MG63 (cell line): ENCODE data around the gene DUSP22. TPM values are rescaled to one million over a fixed set of nuclear protein-coding genes. Genes with fewer than 3 reads are reported as not detected.
"Not testable (repeated sequence)": the region's sequence is repeated elsewhere in the genome, so short reads cannot be mapped to it uniquely, and the experiment has no call there.

Source experiments
- DNase-seq: peaks from one replicate; pipeline ENCODE4 v3.0.0-alpha.2; 2020
- H3K27me3 ChIP-seq: fragments of 250-450 bp; sonication (Bioruptor Pico); 2 replicates; pipeline ENCODE4 v1.5.1; 2020; ENCODE audit warnings: mild to moderate bottlenecking, moderate library complexity
- H3K36me3 ChIP-seq: fragments of 250-450 bp; sonication (Bioruptor Pico); 2 replicates; pipeline ENCODE4 v1.5.1; 2020; ENCODE audit warnings: mild to moderate bottlenecking, moderate library complexity
- H3K4me3 ChIP-seq: fragments of 250-450 bp; sonication (Bioruptor Pico); 2 replicates; pipeline ENCODE4 v1.5.1; 2020; ENCODE audit warnings: mild to moderate bottlenecking, moderate library complexity
- H3K9me3 ChIP-seq: fragments of 250-450 bp; sonication (Bioruptor Pico); 2 replicates; pipeline ENCODE4 v1.5.1; 2020; ENCODE audit warnings: mild to moderate bottlenecking, moderate library complexity
- total RNA-seq: library from RNA; depleted of rRNA; stranded (reverse); fragments of >200 nt; shearing (Covaris generic); gene quantifications from 2 replicates; pipeline ENCODE4 v1.2.3, GENCODE V29; 2014; ENCODE audit warnings: low replicate concordance

Gene DUSP22
- total RNA-seq, 1 experiment from 2014 or later = 4.5 TPM

- no peak overlapping the region for H3K4me3 ChIP-seq
- H3K36me3 ChIP-seq = no peaks in the 10 kb centered on the region
- peaks cover 29% of the 10 kb centered on the region for H3K27me3 ChIP-seq
- no peak for DNase-seq
- peaks cover 5% of the 10 kb centered on the region for H3K9me3 ChIP-seq
These were observed 75.1 kb downstream of the DUSP22 start for GRCh38 chr6:367298-367794.

GRCh38 chr6:367891-368630 lies 75.8 kb downstream of the DUSP22 start:
- Histone ChIP-seq H3K36me3 (no peaks in the 10 kb centered on the region), H3K9me3 (peaks cover 5% of the 10 kb centered on the region), H3K4me3 (no peak overlapping the region), H3K27me3 (peaks cover 36% of the 10 kb centered on the region)
- no peak for DNase-seq

- H3K36me3 ChIP-seq = no peaks in the 10 kb centered on the region
- H3K9me3 ChIP-seq = no peaks in the 10 kb centered on the region
- DNase-seq = no peak
- H3K27me3 ChIP-seq = peaks cover 45% of the 10 kb centered on the region
- no peak overlapping the region for H3K4me3 ChIP-seq
These were observed 77.5 kb downstream of the DUSP22 start for GRCh38 chr6:369559-370431.

- no peak for DNase-seq
- Histone ChIP-seq H3K4me3 (no peak overlapping the region), H3K36me3 (no peaks in the 10 kb centered on the region), H3K27me3 (peaks cover 46% of the 10 kb centered on the region), H3K9me3 (no peaks in the 10 kb centered on the region)
These were observed 78.3 kb downstream of the DUSP22 start for GRCh38 chr6:370555-370954.

- not testable (repeated sequence) for H3K36me3 ChIP-seq, H3K4me3 ChIP-seq, H3K9me3 ChIP-seq, DNase-seq
- peaks cover 33% of the 10 kb centered on the region for H3K27me3 ChIP-seq
These were observed 79.6 kb downstream of the DUSP22 start for GRCh38 chr6:371851-372250.

GRCh38 chr6:372336-372911 lies 80.1 kb downstream of the DUSP22 start:
- peaks cover 29% of the 10 kb centered on the region for H3K27me3 ChIP-seq
- no peaks in the 10 kb centered on the region for H3K9me3 ChIP-seq
- H3K4me3 ChIP-seq = no peak overlapping the region
- DNase-seq = no peak
- no peaks in the 10 kb centered on the region for H3K36me3 ChIP-seq

- Histone ChIP-seq H3K27me3 (peaks cover 29% of the 10 kb centered on the region), H3K36me3 (no peaks in the 10 kb centered on the region), H3K9me3 (no peaks in the 10 kb centered on the region; the same call in 1 of the 2 replicates), H3K4me3 (no peak overlapping the region)
- no peak for DNase-seq
These were observed 80.7 kb downstream of the DUSP22 start for GRCh38 chr6:373031-373430.

GRCh38 chr6:373773-374724 lies 81.8 kb downstream of the DUSP22 start:
- no peaks in the 10 kb centered on the region for H3K36me3 ChIP-seq
- no peak for DNase-seq
- H3K9me3 ChIP-seq = no peaks in the 10 kb centered on the region; the same call in 1 of the 2 replicates
- H3K4me3 ChIP-seq = no peak overlapping the region
- H3K27me3 ChIP-seq = peaks cover 28% of the 10 kb centered on the region

GRCh38 chr6:374956-375355 lies 82.7 kb downstream of the DUSP22 start:
- Histone ChIP-seq H3K9me3 (no peaks in the 10 kb centered on the region; the same call in 1 of the 2 replicates), H3K27me3 (peaks cover 24% of the 10 kb centered on the region), H3K4me3 (no peak overlapping the region), H3K36me3 (no peaks in the 10 kb centered on the region)
- no peak for DNase-seq

GRCh38 chr6:376827-377640 lies 84.7 kb downstream of the DUSP22 start:
- Histone ChIP-seq H3K9me3 (no peaks in the 10 kb centered on the region; the same call in 1 of the 2 replicates), H3K27me3 (peaks cover 28% of the 10 kb centered on the region)

GRCh38 chr6:377641-378020 lies 85.3 kb downstream of the DUSP22 start:
- peaks cover 24% of the 10 kb centered on the region for H3K27me3 ChIP-seq
- DNase-seq, H3K9me3 ChIP-seq, H3K4me3 ChIP-seq, H3K36me3 ChIP-seq: not testable (repeated sequence)

More at GRCh38 chr6:376827-377640, 84.7 kb downstream of the DUSP22 start:
- no peak for DNase-seq
- Histone ChIP-seq H3K36me3 (no peaks in the 10 kb centered on the region), H3K4me3 (no peak overlapping the region)

GRCh38 chr6:378090-378957 lies 86.0 kb downstream of the DUSP22 start:
- peaks cover 17% of the 10 kb centered on the region for H3K27me3 ChIP-seq
- no peak for DNase-seq
- H3K4me3 ChIP-seq = no peak overlapping the region
- H3K36me3 ChIP-seq = no peaks in the 10 kb centered on the region
- H3K9me3 ChIP-seq = no peaks in the 10 kb centered on the region; the same call in 1 of the 2 replicates

GRCh38 chr6:378958-379409 lies 86.7 kb downstream of the DUSP22 start:
- peaks cover 13% of the 10 kb centered on the region for H3K27me3 ChIP-seq

GRCh38 chr6:379410-380181 lies 87.3 kb downstream of the DUSP22 start:
- H3K27me3 ChIP-seq = peaks cover 11% of the 10 kb centered on the region
- DNase-seq = no peak
- no peaks in the 10 kb centered on the region; the same call in 1 of the 2 replicates for H3K9me3 ChIP-seq
- H3K36me3 ChIP-seq = no peaks in the 10 kb centered on the region
- no peak overlapping the region for H3K4me3 ChIP-seq

More at GRCh38 chr6:378958-379409, 86.7 kb downstream of the DUSP22 start:
- DNase-seq = no peak
- no peaks in the 10 kb centered on the region for H3K36me3 ChIP-seq
- no peak overlapping the region for H3K4me3 ChIP-seq
- H3K9me3 ChIP-seq = no peaks in the 10 kb centered on the region; the same call in 1 of the 2 replicates
